Measurements from ENCODE around the gene PLCL2.

PLCL2 gene

DNA sequence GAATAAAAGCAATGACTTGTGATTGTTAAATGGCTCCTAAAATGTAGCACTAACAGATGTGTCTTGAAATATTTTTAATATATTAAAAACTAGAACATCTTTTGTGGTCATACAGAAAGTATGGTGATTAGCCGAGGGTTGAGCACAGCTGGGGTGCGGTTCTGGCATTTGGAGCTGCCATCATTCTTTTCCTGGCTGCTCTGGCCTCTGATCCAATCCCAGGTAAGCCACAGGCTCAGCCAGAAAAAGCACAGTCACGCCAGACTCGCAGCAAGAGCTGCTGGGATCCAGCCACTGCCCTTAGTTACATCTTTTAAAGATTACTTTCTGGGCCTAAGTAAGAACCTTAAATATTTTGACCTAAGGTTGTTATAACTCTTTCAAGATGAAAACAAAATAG, 196.8 kb downstream of the PLCL2 start:
- DNase-seq (ENCODE audit: low read depth, low spot score), result no peak
- POLR2A ChIA-PET, result no interaction called here
- TF ChIP-seq, protein P1, sequence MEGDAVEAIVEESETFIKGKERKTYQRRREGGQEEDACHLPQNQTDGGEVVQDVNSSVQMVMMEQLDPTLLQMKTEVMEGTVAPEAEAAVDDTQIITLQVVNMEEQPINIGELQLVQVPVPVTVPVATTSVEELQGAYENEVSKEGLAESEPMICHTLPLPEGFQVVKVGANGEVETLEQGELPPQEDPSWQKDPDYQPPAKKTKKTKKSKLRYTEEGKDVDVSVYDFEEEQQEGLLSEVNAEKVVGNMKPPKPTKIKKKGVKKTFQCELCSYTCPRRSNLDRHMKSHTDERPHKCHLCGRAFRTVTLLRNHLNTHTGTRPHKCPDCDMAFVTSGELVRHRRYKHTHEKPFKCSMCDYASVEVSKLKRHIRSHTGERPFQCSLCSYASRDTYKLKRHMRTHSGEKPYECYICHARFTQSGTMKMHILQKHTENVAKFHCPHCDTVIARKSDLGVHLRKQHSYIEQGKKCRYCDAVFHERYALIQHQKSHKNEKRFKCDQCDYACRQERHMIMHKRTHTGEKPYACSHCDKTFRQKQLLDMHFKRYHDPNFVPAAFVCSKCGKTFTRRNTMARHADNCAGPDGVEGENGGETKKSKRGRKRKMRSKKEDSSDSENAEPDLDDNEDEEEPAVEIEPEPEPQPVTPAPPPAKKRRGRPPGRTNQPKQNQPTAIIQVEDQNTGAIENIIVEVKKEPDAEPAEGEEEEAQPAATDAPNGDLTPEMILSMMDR (IDR thresholded peaks at IDR 0.05; ENCODE audit: insufficient read depth, low read length, missing control alignments), result no peak
- CTCF ChIA-PET, result no interaction called here
- no peak overlapping the region for H3K4me3 ChIP-seq (ENCODE audit: low read depth, low read length)

DNA sequence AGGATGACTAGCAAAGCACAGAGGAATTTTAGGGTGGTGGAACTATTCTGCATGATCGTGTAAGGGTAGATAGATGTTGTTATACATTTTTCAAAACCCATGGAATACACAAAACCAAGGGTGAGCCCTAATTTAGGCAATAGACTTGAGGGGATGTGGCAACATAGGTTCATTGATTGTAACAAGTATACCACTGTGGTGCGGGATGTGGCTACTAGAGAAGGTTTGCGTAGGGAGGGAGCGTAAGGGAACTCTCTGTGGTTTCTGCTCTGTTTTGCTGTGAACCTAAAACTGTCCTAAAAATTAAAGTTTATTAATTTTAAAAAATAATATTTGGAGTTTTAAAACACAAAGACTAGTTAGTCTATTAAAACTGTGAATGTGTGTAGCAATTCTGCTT, 202.8 kb downstream of the PLCL2 start:
- no peak for DNase-seq (ENCODE audit: low read depth, low spot score)
- POLR2A ChIA-PET, result no interaction called here
- TF ChIP-seq, protein P1 (IDR thresholded peaks at IDR 0.05; ENCODE audit: insufficient read depth, low read length, missing control alignments), result no peak
- CTCF ChIA-PET, result interaction anchor here (1.3 kb wide), 1 partner anchor 16 kb away, joined by 5 read pairs; no protein-coding TSS in a partner anchor
- no peak overlapping the region for H3K4me3 ChIP-seq (ENCODE audit: low read depth, low read length)

DNA sequence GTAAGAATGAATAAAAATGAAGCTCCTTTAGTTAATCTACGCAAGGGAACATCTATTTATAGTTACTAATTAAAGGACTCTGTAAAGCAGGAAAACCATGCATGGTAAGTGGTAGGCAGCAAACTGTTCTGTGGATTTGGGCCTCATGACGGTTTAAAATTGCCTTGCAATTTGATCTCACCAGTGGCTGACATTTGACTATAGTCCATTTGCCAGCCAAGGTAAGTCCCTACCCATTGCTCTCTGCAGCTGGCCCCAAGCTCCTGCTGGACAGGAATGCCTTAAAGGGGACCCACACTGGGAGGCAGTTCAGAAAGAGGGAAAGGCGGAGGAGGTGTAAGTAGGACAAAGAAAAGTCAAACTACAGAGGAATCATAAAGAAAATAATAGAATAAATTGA, 203.3 kb downstream of the PLCL2 start:
- ChIA-PET CTCF (interaction anchor here (1.3 kb wide), 1 partner anchor 15 kb away, joined by 5 read pairs; no protein-coding TSS in a partner anchor), POLR2A (no interaction called here)
- no peak overlapping the region for H3K4me3 ChIP-seq (ENCODE audit: low read depth, low read length)
- DNase-seq (ENCODE audit: low read depth, low spot score), result no peak
- TF ChIP-seq, protein P1 (IDR thresholded peaks at IDR 0.05; ENCODE audit: insufficient read depth, low read length, missing control alignments), result no peak

DNA sequence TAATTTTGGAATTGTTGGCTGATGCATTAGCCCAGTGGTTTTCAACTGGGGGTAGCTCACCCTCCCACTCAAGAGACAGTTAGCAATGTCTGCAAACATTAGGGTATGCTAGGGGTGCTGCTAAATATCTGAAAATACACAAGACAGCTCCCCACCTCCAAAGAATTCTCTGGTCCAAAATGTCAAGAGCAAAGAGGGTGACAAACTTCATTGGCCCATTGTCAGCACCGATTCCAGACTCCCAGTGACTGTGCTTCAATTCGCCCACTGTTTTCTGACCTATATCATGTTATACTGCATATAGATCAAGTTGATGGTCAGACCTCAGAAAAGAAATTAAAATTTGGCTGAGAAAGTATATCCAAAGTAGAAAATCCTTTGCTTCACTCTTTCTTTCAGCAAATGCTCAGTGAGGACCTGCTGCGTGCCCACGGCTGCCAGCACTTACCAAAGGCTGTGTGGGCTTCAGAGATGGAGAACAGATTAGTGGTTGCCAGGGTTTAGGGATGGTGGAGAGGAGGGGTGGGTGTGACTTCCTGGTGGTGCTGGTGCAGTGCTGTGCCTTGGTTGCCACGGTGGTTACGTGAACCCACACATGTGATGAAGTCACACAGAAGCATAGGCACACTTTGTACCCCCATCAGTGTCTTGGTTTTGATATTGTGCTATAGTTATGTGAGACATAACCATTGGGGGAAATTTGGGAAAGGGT, 204.0 kb downstream of the PLCL2 start:
- H3K4me3 ChIP-seq (ENCODE audit: low read depth, low read length), result no peak overlapping the region
- no peak for DNase-seq (ENCODE audit: low read depth, low spot score)
- ChIA-PET POLR2A (no interaction called here), CTCF (interaction anchor here (1.3 kb wide), 1 partner anchor 14 kb away, joined by 5 read pairs; no protein-coding TSS in a partner anchor)
- TF ChIP-seq, protein P1 (IDR thresholded peaks at IDR 0.05; ENCODE audit: insufficient read depth, low read length, missing control alignments), result no peak

DNA sequence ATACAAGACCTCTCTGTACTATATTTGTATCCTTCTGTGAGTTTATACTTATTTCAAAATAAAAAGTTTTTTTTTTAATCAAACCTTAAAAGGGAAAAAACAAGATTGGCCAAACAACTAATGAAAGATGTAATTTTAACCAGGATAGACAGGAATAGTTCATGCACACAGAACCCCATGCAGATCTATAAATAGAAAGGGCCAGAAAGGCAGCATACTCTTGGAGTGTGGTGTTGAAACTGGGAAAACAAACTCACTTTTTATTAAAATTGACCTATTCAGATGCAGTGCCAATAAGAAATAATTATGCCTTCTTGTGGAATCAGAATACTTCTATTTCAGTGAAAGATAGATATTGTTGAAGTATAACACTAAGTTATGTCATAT, 204.6 kb downstream of the PLCL2 start:
- CTCF ChIA-PET, result no interaction called here

DNA sequence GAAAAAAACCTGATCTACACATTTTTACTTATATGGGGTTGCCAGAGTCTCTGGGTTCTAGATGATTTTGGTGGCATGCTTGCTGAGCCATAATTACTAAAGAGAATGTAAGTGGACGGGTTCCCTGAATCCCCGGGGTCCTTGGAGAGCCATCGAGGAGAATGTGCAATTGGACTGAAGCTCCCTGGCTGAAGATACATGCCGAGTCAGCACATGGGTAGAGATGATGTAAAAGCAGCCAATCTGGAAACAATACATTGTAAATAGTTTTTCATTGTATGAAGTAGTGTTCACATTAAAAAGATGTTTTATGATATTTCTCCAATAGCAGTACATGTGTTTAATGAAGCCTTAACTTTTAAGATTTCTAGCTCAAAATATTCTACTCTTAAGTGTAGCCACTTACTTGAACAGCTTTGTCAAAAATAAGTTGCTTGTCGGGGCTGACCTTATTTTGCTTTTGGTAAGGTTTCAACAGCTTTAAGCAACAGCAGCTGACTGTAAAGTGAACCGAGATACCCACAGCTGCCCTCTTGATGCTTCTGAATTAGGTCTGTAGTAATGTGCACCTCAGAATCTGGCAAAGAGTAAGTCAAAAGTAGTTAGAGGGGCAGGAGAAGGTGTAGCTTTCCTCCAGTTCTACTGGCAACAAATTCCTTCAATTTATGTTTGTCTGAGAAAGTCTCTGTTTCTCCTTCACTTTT, 205.7 kb downstream of the PLCL2 start:
- TF ChIP-seq, protein P1 (IDR thresholded peaks at IDR 0.05; ENCODE audit: insufficient read depth, low read length, missing control alignments), result no peak

More for the DNA sequence above, 204.6 kb downstream of the PLCL2 start:
- POLR2A ChIA-PET, result no interaction called here
- no peak for DNase-seq (ENCODE audit: low read depth, low spot score)
- TF ChIP-seq, protein P1 (IDR thresholded peaks at IDR 0.05; ENCODE audit: insufficient read depth, low read length, missing control alignments), result no peak
- no peak overlapping the region for H3K4me3 ChIP-seq (ENCODE audit: low read depth, low read length)

More for the DNA sequence above, 205.7 kb downstream of the PLCL2 start:
- DNase-seq (ENCODE audit: low read depth, low spot score), result no peak
- ChIA-PET CTCF (interaction anchor here (1.6 kb wide), 1 partner anchor 27 kb away, joined by 3 read pairs; no protein-coding TSS in a partner anchor), POLR2A (no interaction called here)
- H3K4me3 ChIP-seq (ENCODE audit: low read depth, low read length), result no peak overlapping the region
